GM23338 (cell line): ENCODE measurements around the gene EXOSC1. TPM values are rescaled to one million over a fixed set of nuclear protein-coding genes. Genes with fewer than 3 reads are reported as not detected.

ENCODE experiments used
- ATAC-seq: fragments of 200-7000 bp; cut with Tn5 transposase; 3 replicates; pipeline ENCODE4 v1.9.1; 2020
- DNase-seq: peaks from one replicate; pipeline ENCODE4 v3.0.0-alpha.2; 2015; ENCODE audit warnings: low spot score
- H2AFZ ChIP-seq: fragments of 200-600 bp; sonication (generic); 2 replicates; pipeline ENCODE4 v1.8.0; 2016; ENCODE audit warnings: antibody characterized with exemption, mild to moderate bottlenecking, moderate library complexity
- H3F3A ChIP-seq: fragments of 200-600 bp; sonication (generic); replicated peaks from 2 replicates; pipeline ENCODE4 v1.8.0; 2017; ENCODE audit warnings: antibody characterized with exemption, mixed run types, low read depth
- H3K27ac ChIP-seq: fragments of 200-600 bp; sonication (generic); 2 replicates; pipeline ENCODE4 v1.6.1; 2016; ENCODE audit warnings: low read depth
- H3K27me3 ChIP-seq: fragments of 200-600 bp; sonication (generic); 2 replicates; pipeline ENCODE4 v1.8.0; 2016; ENCODE audit warnings: mild to moderate bottlenecking, mixed run types, moderate library complexity; ENCODE audit not compliant: insufficient read depth
- H3K36me3 ChIP-seq: fragments of 200-600 bp; sonication (generic); 2 replicates; pipeline ENCODE4 v1.8.0; 2016; ENCODE audit warnings: mild to moderate bottlenecking; ENCODE audit not compliant: insufficient read depth
- H3K4me1 ChIP-seq: fragments of 200-600 bp; sonication (generic); 2 replicates; pipeline ENCODE4 v1.8.0; 2016; ENCODE audit warnings: mild to moderate bottlenecking, moderate library complexity; ENCODE audit not compliant: insufficient read depth
- H3K4me2 ChIP-seq: fragments of 200-600 bp; sonication (generic); 2 replicates; pipeline ENCODE4 v1.7.1; 2017; ENCODE audit warnings: mixed run types
- H3K4me3 ChIP-seq: fragments of 200-600 bp; sonication (generic); 2 replicates; pipeline ENCODE4 v1.6.1; 2016; ENCODE audit warnings: mixed run types
- H3K79me2 ChIP-seq: fragments of 200-600 bp; sonication (generic); replicated peaks from 2 replicates; pipeline ENCODE4 v1.8.0; 2017; ENCODE audit warnings: mild to moderate bottlenecking; ENCODE audit not compliant: insufficient read depth
- H3K9me2 ChIP-seq: fragments of 200-600 bp; sonication (generic); 2 replicates; pipeline ENCODE4 v1.8.0; 2017; ENCODE audit not compliant: insufficient read depth
- H4K20me1 ChIP-seq: fragments of 200-600 bp; sonication (generic); replicated peaks from 2 replicates; pipeline ENCODE4 v1.8.0; 2017; ENCODE audit warnings: mild to moderate bottlenecking; ENCODE audit not compliant: insufficient read depth
- H3K27ac Mint-ChIP-seq: 2 replicates; pipeline ENCODE4 v1.8.0; 2020; ENCODE audit warnings: inconsistent platforms, mild to moderate bottlenecking, moderate library complexity, mixed read lengths
- H3K27me3 Mint-ChIP-seq: 3 replicates; pipeline ENCODE4 v1.8.0; 2022; ENCODE audit warnings: low read depth, mild to moderate bottlenecking, moderate library complexity, mixed read lengths, inconsistent platforms; ENCODE audit not compliant: insufficient read depth, poor library complexity
- H3K36me3 Mint-ChIP-seq: 3 replicates; pipeline ENCODE4 v1.8.0; 2021; ENCODE audit warnings: low read depth, mild to moderate bottlenecking, inconsistent platforms, moderate library complexity, mixed read lengths
- H3K4me1 Mint-ChIP-seq: 3 replicates; pipeline ENCODE4 v1.8.0; 2020; ENCODE audit warnings: mild to moderate bottlenecking, inconsistent platforms, mixed read lengths
- H3K4me3 Mint-ChIP-seq: 3 replicates; pipeline ENCODE4 v1.8.0; 2021; ENCODE audit warnings: moderate library complexity, mild to moderate bottlenecking, inconsistent platforms, mixed read lengths
- H3K9me3 Mint-ChIP-seq: 3 replicates; pipeline ENCODE4 v1.8.0; 2020; ENCODE audit warnings: moderate library complexity, mild to moderate bottlenecking, inconsistent platforms, mixed read lengths
- CREB1 ChIP-seq: fragments of 250-450 bp; sonication (Bioruptor Pico); IDR thresholded peaks from 2 replicates; pipeline ENCODE4 v1.5.0; 2020; ENCODE audit warnings: low read depth, mild to moderate bottlenecking, moderate library complexity
- NANOG ChIP-seq: IDR thresholded peaks from 2 replicates; pipeline ENCODE4 v1.6.1; 2016; ENCODE audit warnings: antibody characterized with exemption, borderline replicate concordance
- POLR2AphosphoS5 ChIP-seq: IDR thresholded peaks from 2 replicates; pipeline ENCODE4 v1.6.1; 2016; ENCODE audit warnings: antibody characterized with exemption, low read depth
- ZNF331 ChIP-seq: fragments of 250-450 bp; sonication (Bioruptor Pico); IDR thresholded peaks from 2 replicates; pipeline ENCODE4 v1.5.0; 2020; ENCODE audit warnings: low read depth, mild to moderate bottlenecking, moderate library complexity
- polyA plus RNA-seq: library from polyadenylated mRNA; unstranded; fragments of >200 nt; fragmentation: Nextera tagmentation; extraction: Ambion mirVana; gene quantifications from 2 replicates; pipeline ENCODE4 v1.2.1, GENCODE V29; 2016
- total RNA-seq: library from RNA; depleted of rRNA; stranded (reverse); fragments of >200 nt; shearing (Covaris generic); gene quantifications from 2 replicates; pipeline ENCODE4 v1.2.3, GENCODE V29; 2014
- TF ChIP-seq, protein P1 (sequence below): IDR thresholded peaks from one replicate; pipeline ENCODE4 v1.6.1; 2018; ENCODE audit warnings: antibody characterized with exemption; ENCODE audit not compliant: unreplicated experiment
- TF ChIP-seq, protein P2 (sequence below), 2 experiments: fragments of 200-600 bp in 1 of 2; sonication (generic) in 1 of 2; conservative IDR thresholded peaks; 2 replicates each; pipeline versions ENCODE4 v1.5.1 to v1.6.1; 2016 to 2017; ENCODE audit warnings: antibody characterized with exemption in 2 of 2, low read depth in 2 of 2, mild to moderate bottlenecking in 2 of 2, moderate library complexity in 1 of 2

The EXOSC1 gene
- total and polyA plus RNA-seq, 2 experiments from 2014 or later: 63.6 to 131 TPM

DNA sequence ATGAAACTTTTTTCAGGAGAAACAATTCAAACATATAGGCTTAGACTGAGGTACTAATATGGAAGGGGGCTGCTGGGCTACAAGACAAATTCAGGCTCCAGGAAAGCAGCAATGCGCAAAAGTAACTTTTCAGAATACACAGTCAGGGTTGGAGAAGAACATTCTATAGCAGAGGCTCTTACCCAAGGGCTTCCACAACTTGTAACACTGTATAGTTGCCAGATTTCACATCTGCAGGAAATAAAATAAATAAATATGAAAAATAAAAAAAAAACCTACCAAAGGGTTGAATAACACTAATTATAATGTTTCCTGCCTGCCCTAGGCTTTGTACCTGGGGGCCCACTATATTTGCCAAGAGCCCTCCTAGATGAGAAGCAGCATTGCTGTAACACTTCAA is 38.1 kb upstream of the EXOSC1 start:
- 0 out of 2 replicates have a peak overlapping the region, but pooled peaks have one; percentile 34 for H3K27ac ChIP-seq
- ATAC-seq: no peak
- TF ChIP-seq POLR2AphosphoS5 (no peak), ZNF331 (CRISPR knock-in tag) (no peak), CREB1 (CRISPR knock-in tag) (no peak), NANOG (no peak)
- TF ChIP-seq, protein P1, sequence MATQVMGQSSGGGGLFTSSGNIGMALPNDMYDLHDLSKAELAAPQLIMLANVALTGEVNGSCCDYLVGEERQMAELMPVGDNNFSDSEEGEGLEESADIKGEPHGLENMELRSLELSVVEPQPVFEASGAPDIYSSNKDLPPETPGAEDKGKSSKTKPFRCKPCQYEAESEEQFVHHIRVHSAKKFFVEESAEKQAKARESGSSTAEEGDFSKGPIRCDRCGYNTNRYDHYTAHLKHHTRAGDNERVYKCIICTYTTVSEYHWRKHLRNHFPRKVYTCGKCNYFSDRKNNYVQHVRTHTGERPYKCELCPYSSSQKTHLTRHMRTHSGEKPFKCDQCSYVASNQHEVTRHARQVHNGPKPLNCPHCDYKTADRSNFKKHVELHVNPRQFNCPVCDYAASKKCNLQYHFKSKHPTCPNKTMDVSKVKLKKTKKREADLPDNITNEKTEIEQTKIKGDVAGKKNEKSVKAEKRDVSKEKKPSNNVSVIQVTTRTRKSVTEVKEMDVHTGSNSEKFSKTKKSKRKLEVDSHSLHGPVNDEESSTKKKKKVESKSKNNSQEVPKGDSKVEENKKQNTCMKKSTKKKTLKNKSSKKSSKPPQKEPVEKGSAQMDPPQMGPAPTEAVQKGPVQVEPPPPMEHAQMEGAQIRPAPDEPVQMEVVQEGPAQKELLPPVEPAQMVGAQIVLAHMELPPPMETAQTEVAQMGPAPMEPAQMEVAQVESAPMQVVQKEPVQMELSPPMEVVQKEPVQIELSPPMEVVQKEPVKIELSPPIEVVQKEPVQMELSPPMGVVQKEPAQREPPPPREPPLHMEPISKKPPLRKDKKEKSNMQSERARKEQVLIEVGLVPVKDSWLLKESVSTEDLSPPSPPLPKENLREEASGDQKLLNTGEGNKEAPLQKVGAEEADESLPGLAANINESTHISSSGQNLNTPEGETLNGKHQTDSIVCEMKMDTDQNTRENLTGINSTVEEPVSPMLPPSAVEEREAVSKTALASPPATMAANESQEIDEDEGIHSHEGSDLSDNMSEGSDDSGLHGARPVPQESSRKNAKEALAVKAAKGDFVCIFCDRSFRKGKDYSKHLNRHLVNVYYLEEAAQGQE: no peak
- H3K4me2 ChIP-seq: no peak overlapping the region
- Mint-ChIP-seq H3K9me3 (no peaks in the 10 kb centered on the region), H3K4me1 (peaks cover 23% of the 10 kb centered on the region), H3K4me3 (no peak overlapping the region), H3K36me3 (peaks cover 23% of the 10 kb centered on the region), H3K27ac (no peak overlapping the region), H3K27me3 (peaks cover 2% of the 10 kb centered on the region)
- peaks cover 13% of the 10 kb centered on the region for H3F3A ChIP-seq
- H4K20me1 ChIP-seq: peaks cover 12% of the 10 kb centered on the region
- no peaks in the 10 kb centered on the region; the same call in 1 of the 2 replicates for H3K36me3 ChIP-seq
- peaks cover 16% of the 10 kb centered on the region for H3K4me1 ChIP-seq
- H3K4me3 ChIP-seq: no peak overlapping the region
- H3K79me2 ChIP-seq: peaks cover 77% of the 10 kb centered on the region
- no peak for DNase-seq
- no peak overlapping the region for H2AFZ ChIP-seq
- no peaks in the 10 kb centered on the region for H3K9me2 ChIP-seq
- H3K27me3 ChIP-seq: no peaks in the 10 kb centered on the region

DNA sequence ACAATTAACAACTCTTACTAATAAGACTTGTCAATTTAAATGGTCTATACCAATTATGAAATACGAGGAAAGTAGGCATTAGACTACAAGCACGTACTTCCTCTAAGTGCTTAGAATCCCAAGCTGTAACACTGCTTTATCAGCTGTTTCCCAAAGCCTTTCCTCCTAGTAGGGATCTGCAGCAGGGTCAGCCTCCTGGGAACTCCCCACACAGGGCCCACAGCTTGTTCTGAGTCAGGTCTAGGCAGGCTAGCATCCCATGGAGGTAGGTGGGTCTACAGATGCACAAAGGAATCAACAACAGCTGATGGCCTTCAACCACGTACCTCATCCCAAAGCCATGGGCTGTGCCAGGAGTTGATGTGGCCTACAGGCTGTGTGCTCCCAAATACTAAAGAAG is 37.7 kb upstream of the EXOSC1 start:
- H3K36me3 Mint-ChIP-seq: peaks cover 25% of the 10 kb centered on the region
- peaks cover 13% of the 10 kb centered on the region for H3F3A ChIP-seq
- H3K36me3 ChIP-seq: peaks cover 1% of the 10 kb centered on the region; the same call in 1 of the 2 replicates
- 0 out of 2 replicates have a peak overlapping the region, but pooled peaks have one; percentile 34 for H3K27ac ChIP-seq
- H3K4me2 ChIP-seq: no peak overlapping the region
- H3K27ac Mint-ChIP-seq: no peak overlapping the region
- no peaks in the 10 kb centered on the region for H3K9me2 ChIP-seq
- H3K4me3 ChIP-seq: no peak overlapping the region
- TF ChIP-seq, protein P2, sequence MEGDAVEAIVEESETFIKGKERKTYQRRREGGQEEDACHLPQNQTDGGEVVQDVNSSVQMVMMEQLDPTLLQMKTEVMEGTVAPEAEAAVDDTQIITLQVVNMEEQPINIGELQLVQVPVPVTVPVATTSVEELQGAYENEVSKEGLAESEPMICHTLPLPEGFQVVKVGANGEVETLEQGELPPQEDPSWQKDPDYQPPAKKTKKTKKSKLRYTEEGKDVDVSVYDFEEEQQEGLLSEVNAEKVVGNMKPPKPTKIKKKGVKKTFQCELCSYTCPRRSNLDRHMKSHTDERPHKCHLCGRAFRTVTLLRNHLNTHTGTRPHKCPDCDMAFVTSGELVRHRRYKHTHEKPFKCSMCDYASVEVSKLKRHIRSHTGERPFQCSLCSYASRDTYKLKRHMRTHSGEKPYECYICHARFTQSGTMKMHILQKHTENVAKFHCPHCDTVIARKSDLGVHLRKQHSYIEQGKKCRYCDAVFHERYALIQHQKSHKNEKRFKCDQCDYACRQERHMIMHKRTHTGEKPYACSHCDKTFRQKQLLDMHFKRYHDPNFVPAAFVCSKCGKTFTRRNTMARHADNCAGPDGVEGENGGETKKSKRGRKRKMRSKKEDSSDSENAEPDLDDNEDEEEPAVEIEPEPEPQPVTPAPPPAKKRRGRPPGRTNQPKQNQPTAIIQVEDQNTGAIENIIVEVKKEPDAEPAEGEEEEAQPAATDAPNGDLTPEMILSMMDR (conservative IDR thresholded peaks at IDR 0.05; ENCODE audit: low read depth in 2 of 2): no peak
- H3K4me3 Mint-ChIP-seq: no peak overlapping the region
- DNase-seq (no peak), ATAC-seq (no peak)
- peaks cover 2% of the 10 kb centered on the region for H3K27me3 Mint-ChIP-seq
- H3K4me1 ChIP-seq: peaks cover 17% of the 10 kb centered on the region
- H3K9me3 Mint-ChIP-seq: no peaks in the 10 kb centered on the region
- no peaks in the 10 kb centered on the region for H3K27me3 ChIP-seq
- H2AFZ ChIP-seq: no peak overlapping the region
- peaks cover 77% of the 10 kb centered on the region for H3K79me2 ChIP-seq
- peaks cover 11% of the 10 kb centered on the region for H4K20me1 ChIP-seq
- H3K4me1 Mint-ChIP-seq: peaks cover 23% of the 10 kb centered on the region
